Gastrocnemius medialis (tissue), 4 donors: ENCODE data around the gene EFNB3. TPM values are rescaled to one million over a fixed set of nuclear protein-coding genes. Genes with fewer than 3 reads are reported as not detected.

Experiments
- ATAC-seq, 2 donors: fragments of 150-250 bp; one replicate each; pipeline ENCODE4 v1.9.1; 2016
- DNase-seq, 2 donors: peaks; one replicate each; pipeline ENCODE4 v3.0.0-alpha.2; 2019
- H3K27ac ChIP-seq, 4 donors: fragments of 200-600 bp; sonication (generic); 1 replicate in 1 of 4; 2 replicates in 3 of 4; pipeline ENCODE4 v1.5.1; 2016 to 2018; ENCODE audit warnings: mild to moderate bottlenecking in 2 of 4, moderate library complexity in 1 of 4
- H3K27me3 ChIP-seq, 3 donors: fragments of 200-600 bp; sonication (generic) in 2 of 3; 1 replicate in 1 of 3; 2 replicates in 2 of 3; pipeline versions ENCODE4 v1.5.1 to v1.6.0; 2016 to 2019; ENCODE audit warnings: mild to moderate bottlenecking in 1 of 3, moderate library complexity in 1 of 3
- H3K36me3 ChIP-seq, 2 donors: fragments of 200-600 bp; sonication (generic) in 1 of 2; one replicate each; pipeline ENCODE4 v1.5.1; 2017 to 2018
- H3K4me1 ChIP-seq, 2 donors: fragments of 200-600 bp; sonication (generic) in 1 of 2; one replicate each; pipeline ENCODE4 v1.5.1; 2016 to 2017; ENCODE audit warnings: mild to moderate bottlenecking in 2 of 2
- H3K4me3 ChIP-seq, 4 donors: fragments of 200-600 bp; sonication (generic) in 3 of 4; 1 replicate in 1 of 4; 2 replicates in 3 of 4; pipeline ENCODE4 v1.5.1; 2016 to 2019; ENCODE audit warnings: mild to moderate bottlenecking in 2 of 4
- H3K9me3 ChIP-seq, 3 donors: fragments of 200-600 bp; sonication (generic) in 2 of 3; 1 replicate in 1 of 3; 2 replicates in 2 of 3; pipeline ENCODE4 v1.5.1; 2016 to 2019
- POLR2A ChIP-seq, 2 donors: fragments of 450-650 bp; IDR thresholded peaks; one replicate each; pipeline ENCODE4 v1.6.1; 2017; ENCODE audit warnings: antibody characterized with exemption in 2 of 2, mild to moderate bottlenecking in 2 of 2, moderate library complexity in 2 of 2
- in situ Hi-C, 4 donors: fragments of 200-750 bp; cut with MboI; loops; one replicate each; pipeline versions ENCODE4 v1.15.0 to v1.8.0; 2017; ENCODE audit warnings: low sequenced_read_pairs in 4 of 4
- intact Hi-C: fragments of 100-400 bp; cut with DNase I; formaldehyde crosslinking; loops from one replicate; pipeline ENCODE4 v1.15.1; 2023; ENCODE audit warnings: low total_unique reads
- total RNA-seq, 4 donors: library from RNA; depleted of rRNA; stranded (reverse); fragments of >200 nt; gene quantifications; one replicate each; pipeline versions ENCODE4 v1.1.0 to v1.2.3, GENCODE V29; 2016
- TF ChIP-seq, protein P1 (sequence below), 5 experiments: fragments of 450-650 bp in 3 of 5; fragments of 200-600 bp in 2 of 5; sonication (generic) in 2 of 5; IDR thresholded peaks in 4 of 5; conservative IDR thresholded peaks in 1 of 5; 1 replicate in 4 of 5; 2 replicates in 1 of 5; pipeline ENCODE4 v1.5.1; 2016 to 2019; ENCODE audit warnings: antibody characterized with exemption in 5 of 5, mild to moderate bottlenecking in 3 of 5, moderate library complexity in 3 of 5

The EFNB3 gene
- total RNA-seq, 4 donors from 2014 or later: 0.13 to 0.46 (median 0.31) TPM; not detected in 1

DNA sequence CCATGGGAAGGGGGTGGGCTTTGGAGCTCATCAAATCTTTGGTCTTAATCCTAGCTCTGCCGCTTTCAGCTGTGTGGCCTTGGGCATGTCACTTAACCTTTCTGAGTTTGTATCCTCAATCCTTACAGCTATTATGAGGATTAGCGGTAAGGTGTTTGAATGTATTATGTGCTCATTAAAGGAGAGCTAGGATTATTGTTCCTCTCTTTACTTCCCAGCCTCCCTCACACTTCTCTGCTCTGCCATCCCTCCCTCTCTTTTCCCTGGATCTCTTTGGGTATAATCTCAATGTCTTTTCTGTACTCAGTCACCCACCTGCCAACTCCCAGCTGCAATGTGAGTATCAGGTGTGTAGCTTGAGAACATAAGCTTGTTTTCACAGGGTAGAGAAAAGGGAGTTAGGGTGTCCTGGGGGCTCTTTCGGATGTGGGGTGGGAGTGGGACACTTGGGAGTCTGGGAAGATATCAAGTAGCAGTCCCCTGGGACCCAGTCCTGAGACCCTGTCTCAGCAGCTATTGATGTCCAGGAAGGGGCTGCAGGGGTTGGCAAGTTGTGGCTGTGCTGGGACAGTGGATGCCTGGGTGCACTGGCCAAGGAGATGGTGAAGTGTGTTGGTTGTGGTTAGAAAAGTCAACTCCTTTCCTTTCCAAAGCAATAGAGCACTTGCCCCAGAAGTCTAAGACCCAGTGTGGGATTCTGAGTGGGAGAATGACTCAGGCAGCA, 1.8 kb downstream of the EFNB3 start:
- Histone ChIP-seq H3K9me3 (no peaks in the 10 kb centered on the region), H3K4me1 (no peaks in the 10 kb centered on the region), H3K27ac (no peak overlapping the region), H3K4me3 (no peak overlapping the region), H3K36me3 (peaks cover 0 to 13% of the 10 kb centered on the region in 2 donors), H3K27me3 (peaks cover 40 to 51% (median 42%) of the 10 kb centered on the region in 3 donors)
- ATAC-seq (no peak), DNase-seq (no peak)
- intact Hi-C loops: no loop called here
- in situ Hi-C loops: no loop called here
- TF ChIP-seq, protein P1, sequence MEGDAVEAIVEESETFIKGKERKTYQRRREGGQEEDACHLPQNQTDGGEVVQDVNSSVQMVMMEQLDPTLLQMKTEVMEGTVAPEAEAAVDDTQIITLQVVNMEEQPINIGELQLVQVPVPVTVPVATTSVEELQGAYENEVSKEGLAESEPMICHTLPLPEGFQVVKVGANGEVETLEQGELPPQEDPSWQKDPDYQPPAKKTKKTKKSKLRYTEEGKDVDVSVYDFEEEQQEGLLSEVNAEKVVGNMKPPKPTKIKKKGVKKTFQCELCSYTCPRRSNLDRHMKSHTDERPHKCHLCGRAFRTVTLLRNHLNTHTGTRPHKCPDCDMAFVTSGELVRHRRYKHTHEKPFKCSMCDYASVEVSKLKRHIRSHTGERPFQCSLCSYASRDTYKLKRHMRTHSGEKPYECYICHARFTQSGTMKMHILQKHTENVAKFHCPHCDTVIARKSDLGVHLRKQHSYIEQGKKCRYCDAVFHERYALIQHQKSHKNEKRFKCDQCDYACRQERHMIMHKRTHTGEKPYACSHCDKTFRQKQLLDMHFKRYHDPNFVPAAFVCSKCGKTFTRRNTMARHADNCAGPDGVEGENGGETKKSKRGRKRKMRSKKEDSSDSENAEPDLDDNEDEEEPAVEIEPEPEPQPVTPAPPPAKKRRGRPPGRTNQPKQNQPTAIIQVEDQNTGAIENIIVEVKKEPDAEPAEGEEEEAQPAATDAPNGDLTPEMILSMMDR (IDR thresholded peaks at IDR 0.05 in 4 of 5, conservative IDR thresholded peaks at IDR 0.05 in 1 of 5): no peak
- TF ChIP-seq POLR2A (IDR thresholded peaks at IDR 0.05): no peak

GRCh38 chr17:7707446-7707845, 2.4 kb downstream of the EFNB3 start:
- ATAC-seq (no peak), DNase-seq (no peak)
- no peak for TF ChIP-seq POLR2A (IDR thresholded peaks at IDR 0.05)
- TF ChIP-seq, protein P1 (IDR thresholded peaks at IDR 0.05 in 4 of 5, conservative IDR thresholded peaks at IDR 0.05 in 1 of 5): no peak
- H3K4me3 ChIP-seq: no peak overlapping the region
- H3K4me1 ChIP-seq: no peaks in the 10 kb centered on the region
- peaks cover 0 to 6% of the 10 kb centered on the region in 2 donors for H3K36me3 ChIP-seq
- intact Hi-C loops: no loop called here
- H3K27ac ChIP-seq: no peak overlapping the region
- in situ Hi-C loops: no loop called here
- no peaks in the 10 kb centered on the region for H3K9me3 ChIP-seq
- H3K27me3 ChIP-seq: peaks cover 42 to 51% (median 47%) of the 10 kb centered on the region in 3 donors

DNA sequence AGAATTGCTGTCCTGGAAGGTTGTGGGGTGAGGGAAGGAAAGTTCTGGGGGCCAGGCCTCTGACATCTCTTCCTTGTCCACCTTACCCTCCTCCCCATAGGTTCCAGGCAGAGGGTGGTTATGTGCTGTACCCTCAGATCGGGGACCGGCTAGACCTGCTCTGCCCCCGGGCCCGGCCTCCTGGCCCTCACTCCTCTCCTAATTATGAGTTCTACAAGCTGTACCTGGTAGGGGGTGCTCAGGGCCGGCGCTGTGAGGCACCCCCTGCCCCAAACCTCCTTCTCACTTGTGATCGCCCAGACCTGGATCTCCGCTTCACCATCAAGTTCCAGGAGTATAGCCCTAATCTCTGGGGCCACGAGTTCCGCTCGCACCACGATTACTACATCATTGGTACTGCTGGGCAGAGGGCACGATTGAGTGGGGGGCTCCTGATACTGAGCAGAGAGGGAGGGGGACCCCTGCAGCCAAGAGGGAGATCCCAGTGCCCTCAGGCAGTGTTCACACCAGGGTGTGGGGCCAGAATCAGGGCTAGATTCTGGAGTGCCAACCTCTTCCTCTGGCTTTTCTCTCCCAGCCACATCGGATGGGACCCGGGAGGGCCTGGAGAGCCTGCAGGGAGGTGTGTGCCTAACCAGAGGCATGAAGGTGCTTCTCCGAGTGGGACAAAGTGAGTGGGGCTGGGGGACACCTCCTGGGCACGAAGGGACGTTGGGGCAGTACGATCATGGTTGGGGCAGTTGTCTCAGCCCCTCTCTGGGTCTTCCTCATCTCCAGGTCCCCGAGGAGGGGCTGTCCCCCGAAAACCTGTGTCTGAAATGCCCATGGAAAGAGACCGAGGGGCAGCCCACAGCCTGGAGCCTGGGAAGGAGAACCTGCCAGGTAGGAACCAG, 3.1 kb downstream of the EFNB3 start:
- intact Hi-C loops (no loop called here), in situ Hi-C loops (no loop called here)
- H3K36me3 ChIP-seq: no peaks in the 10 kb centered on the region
- no peaks in the 10 kb centered on the region for H3K4me1 ChIP-seq
- peaks cover 40 to 57% (median 52%) of the 10 kb centered on the region in 3 donors for H3K27me3 ChIP-seq
- no peak overlapping the region for H3K4me3 ChIP-seq
- TF ChIP-seq POLR2A (IDR thresholded peaks at IDR 0.05): no peak
- TF ChIP-seq, protein P1 (IDR thresholded peaks at IDR 0.05 in 4 of 5, conservative IDR thresholded peaks at IDR 0.05 in 1 of 5): no peak
- DNase-seq: no peak
- no peaks in the 10 kb centered on the region for H3K9me3 ChIP-seq
- no peak overlapping the region for H3K27ac ChIP-seq
- no peak for ATAC-seq

DNA sequence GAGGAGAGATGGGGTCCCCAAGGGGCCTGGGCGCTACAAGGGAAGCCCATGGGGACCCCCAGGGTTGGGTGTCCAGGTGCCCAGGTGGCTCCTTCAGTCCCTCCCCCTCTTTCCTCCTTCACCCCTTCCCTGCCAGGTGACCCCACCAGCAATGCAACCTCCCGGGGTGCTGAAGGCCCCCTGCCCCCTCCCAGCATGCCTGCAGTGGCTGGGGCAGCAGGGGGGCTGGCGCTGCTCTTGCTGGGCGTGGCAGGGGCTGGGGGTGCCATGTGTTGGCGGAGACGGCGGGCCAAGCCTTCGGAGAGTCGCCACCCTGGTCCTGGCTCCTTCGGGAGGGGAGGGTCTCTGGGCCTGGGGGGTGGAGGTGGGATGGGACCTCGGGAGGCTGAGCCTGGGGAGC, 4.0 kb downstream of the EFNB3 start:
- Histone ChIP-seq H3K9me3 (no peaks in the 10 kb centered on the region), H3K27ac (no peak overlapping the region), H3K4me1 (no peaks in the 10 kb centered on the region), H3K4me3 (no peak overlapping the region), H3K36me3 (no peaks in the 10 kb centered on the region), H3K27me3 (peaks cover 39 to 55% (median 54%) of the 10 kb centered on the region in 3 donors)
- ATAC-seq (no peak), DNase-seq (no peak)
- intact Hi-C loops (no loop called here), in situ Hi-C loops (no loop called here)
- TF ChIP-seq POLR2A (IDR thresholded peaks at IDR 0.05): no peak
- TF ChIP-seq, protein P1 (IDR thresholded peaks at IDR 0.05 in 4 of 5, conservative IDR thresholded peaks at IDR 0.05 in 1 of 5): no peak
